ENCODE measurements around the gene TUBAL3. TPM values are rescaled to one million over a fixed set of nuclear protein-coding genes. Genes with fewer than 3 reads are reported as not detected.

TUBAL3 gene
- total and polyA plus RNA-seq, 9 of the 15 experiments (the other 6 are each of a cell fraction or from before 2014, with no cell fraction given), result 5.5 to 10.1 (median 6.9) TPM

DNA sequence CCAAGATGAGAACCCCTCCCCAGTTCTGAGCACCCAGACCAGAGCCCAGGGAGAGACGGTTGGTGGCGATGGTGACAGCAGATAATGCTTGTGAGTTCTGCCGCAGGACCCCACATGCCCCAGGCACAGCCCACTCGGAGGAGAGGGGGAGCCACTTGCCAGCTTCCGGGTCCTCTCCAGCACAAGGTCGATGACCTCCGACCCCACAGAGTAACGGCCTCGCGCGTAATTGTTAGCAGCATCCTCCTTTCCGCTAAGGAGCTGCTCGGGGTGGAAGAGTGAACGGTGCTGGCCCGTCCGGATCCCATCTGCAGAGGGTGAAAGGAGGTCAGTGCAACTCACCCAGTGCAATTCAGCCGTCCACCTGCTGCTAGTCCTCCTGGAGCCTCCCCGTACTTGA lies 9.5 kb downstream of the TUBAL3 start:
- Histone ChIP-seq H3K4me1 (replicated peaks in 1 of 2; ENCODE audit: control insufficient read depth in 2 of 2, insufficient read depth in 2 of 2, low read length in 2 of 2) (no peaks in the 10 kb centered on the region; a peak in 1 of 5 replicates), H4K20me1 (replicated peaks; ENCODE audit: control insufficient read depth, insufficient read depth, low read length) (no peaks in the 10 kb centered on the region), H3K79me2 (ENCODE audit: control insufficient read depth, insufficient read depth, low read length) (no peaks in the 10 kb centered on the region), H2AFZ (ENCODE audit: low read depth, low read length) (no peak overlapping the region), H3K4me3 (no peak overlapping the region), H3K9ac (ENCODE audit: insufficient read depth in 1 of 2, low read depth in 2 of 2, low read length in 2 of 2) (no peak overlapping the region), H3K36me3 (ENCODE audit: control insufficient read depth, insufficient read depth, low read length) (no peaks in the 10 kb centered on the region; the same call in 2 of the 3 replicates), H3K9me1 (ENCODE audit: control insufficient read depth, insufficient read depth, low read length) (no peaks in the 10 kb centered on the region), H3K9me3 (replicated peaks; ENCODE audit: control insufficient read depth, insufficient read depth, low read depth, low read length) (no peaks in the 10 kb centered on the region; the same call in none of the 2 replicates), H3K27me3 (ENCODE audit: control insufficient read depth in 2 of 2, insufficient read depth in 2 of 2, low read length in 2 of 2) (no peaks in the 10 kb centered on the region), H3K27ac (ENCODE audit: extremely low read depth, low read depth, low read length) (no peak overlapping the region), H3K4me2 (ENCODE audit: insufficient read depth, low read length) (no peak overlapping the region)
- intact Hi-C loops (cut with micrococcal nuclease), result no loop called here
- in situ Hi-C loops (cut with MboI), result no loop called here
- ChIA-PET CTCF (ENCODE audit: low intra/inter-chr PET ratio) (no interaction called here), POLR2A (interaction anchor here (1.1 kb wide), 1 partner anchor 19 kb away, joined by 3 read pairs; no protein-coding TSS in a partner anchor)
- BruUV-seq (replicated peaks), result no TSS peak
- no peak for TF ChIP-seq NR2C2 (CRISPR knock-in tag; IDR thresholded peaks at IDR 0.05)
- TF ChIP-seq NR2C2 (tag; IDR thresholded peaks at IDR 0.05), result no peak
- no peak for TF ChIP-seq ZNF324 (CRISPR knock-in tag; IDR thresholded peaks at IDR 0.05)
- TF ChIP-seq, protein P1, sequence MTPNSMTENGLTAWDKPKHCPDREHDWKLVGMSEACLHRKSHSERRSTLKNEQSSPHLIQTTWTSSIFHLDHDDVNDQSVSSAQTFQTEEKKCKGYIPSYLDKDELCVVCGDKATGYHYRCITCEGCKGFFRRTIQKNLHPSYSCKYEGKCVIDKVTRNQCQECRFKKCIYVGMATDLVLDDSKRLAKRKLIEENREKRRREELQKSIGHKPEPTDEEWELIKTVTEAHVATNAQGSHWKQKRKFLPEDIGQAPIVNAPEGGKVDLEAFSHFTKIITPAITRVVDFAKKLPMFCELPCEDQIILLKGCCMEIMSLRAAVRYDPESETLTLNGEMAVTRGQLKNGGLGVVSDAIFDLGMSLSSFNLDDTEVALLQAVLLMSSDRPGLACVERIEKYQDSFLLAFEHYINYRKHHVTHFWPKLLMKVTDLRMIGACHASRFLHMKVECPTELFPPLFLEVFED (CRISPR knock-in tag; conservative IDR thresholded peaks at IDR 0.05), result no peak
- TF ChIP-seq RHOXF2B (CRISPR knock-in tag; conservative IDR thresholded peaks at IDR 0.05), result no peak
- TF ChIP-seq, protein P2, sequence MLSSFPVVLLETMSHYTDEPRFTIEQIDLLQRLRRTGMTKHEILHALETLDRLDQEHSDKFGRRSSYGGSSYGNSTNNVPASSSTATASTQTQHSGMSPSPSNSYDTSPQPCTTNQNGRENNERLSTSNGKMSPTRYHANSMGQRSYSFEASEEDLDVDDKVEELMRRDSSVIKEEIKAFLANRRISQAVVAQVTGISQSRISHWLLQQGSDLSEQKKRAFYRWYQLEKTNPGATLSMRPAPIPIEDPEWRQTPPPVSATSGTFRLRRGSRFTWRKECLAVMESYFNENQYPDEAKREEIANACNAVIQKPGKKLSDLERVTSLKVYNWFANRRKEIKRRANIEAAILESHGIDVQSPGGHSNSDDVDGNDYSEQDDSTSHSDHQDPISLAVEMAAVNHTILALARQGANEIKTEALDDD (IDR thresholded peaks at IDR 0.05), result no peak
- no peak for TF ChIP-seq FOSL1 (tag; conservative IDR thresholded peaks at IDR 0.05)
- no peak for TF ChIP-seq NCOA1 (IDR thresholded peaks at IDR 0.05; ENCODE audit: low read depth)
- no peak for TF ChIP-seq TCFL5 (CRISPR knock-in tag; conservative IDR thresholded peaks at IDR 0.05)
- no peak for TF ChIP-seq YBX1 (IDR thresholded peaks at IDR 0.05)
- TF ChIP-seq TAF1 (IDR thresholded peaks at IDR 0.05; ENCODE audit: control insufficient read depth, extremely low read depth, insufficient read depth, low read length, severe bottlenecking), result no peak
- no peak for TF ChIP-seq ZNF347 (CRISPR knock-in tag; IDR thresholded peaks at IDR 0.05; ENCODE audit: low read depth)
- TF ChIP-seq, protein P3, sequence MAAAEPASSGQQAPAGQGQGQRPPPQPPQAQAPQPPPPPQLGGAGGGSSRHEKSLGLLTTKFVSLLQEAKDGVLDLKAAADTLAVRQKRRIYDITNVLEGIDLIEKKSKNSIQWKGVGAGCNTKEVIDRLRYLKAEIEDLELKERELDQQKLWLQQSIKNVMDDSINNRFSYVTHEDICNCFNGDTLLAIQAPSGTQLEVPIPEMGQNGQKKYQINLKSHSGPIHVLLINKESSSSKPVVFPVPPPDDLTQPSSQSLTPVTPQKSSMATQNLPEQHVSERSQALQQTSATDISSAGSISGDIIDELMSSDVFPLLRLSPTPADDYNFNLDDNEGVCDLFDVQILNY (CRISPR knock-in tag; IDR thresholded peaks at IDR 0.05), result no peak
- no peak for TF ChIP-seq POLR3A (IDR thresholded peaks at IDR 0.05; ENCODE audit: borderline replicate concordance, extremely low read depth, insufficient read depth, insufficient read length)
- no peak for TF ChIP-seq ZC3H4 (CRISPR knock-in tag; IDR thresholded peaks at IDR 0.05; ENCODE audit: borderline replicate concordance)
- TF ChIP-seq RUNX1 (IDR thresholded peaks at IDR 0.05; ENCODE audit: low read depth), result no peak
- no peak for TF ChIP-seq POLR2AphosphoS2 (IDR thresholded peaks at IDR 0.05; ENCODE audit: low read length)
- no peak for TF ChIP-seq ZNF263 (CRISPR knock-in tag; IDR thresholded peaks at IDR 0.05; ENCODE audit: borderline replicate concordance)
- TF ChIP-seq RBM22 (IDR thresholded peaks at IDR 0.05; ENCODE audit: low read depth, low read length, poor library complexity, severe bottlenecking), result no peak
- FAIRE-seq (no peak), ATAC-seq (no peak), DNase-seq (ENCODE audit: extremely low read depth in 1 of 4, low spot score in 3 of 4) (no peak)
- 79% methylated on average over 18 of the region's 18 CpGs for WGBS (ENCODE audit: insufficient coverage, low coverage, missing lambda C conversion rate)

Data from K562 (cell line).